AG09309 (cell line): Measurements from ENCODE around the gene SEC63.
"Not testable (repeated sequence)": the region's sequence is repeated elsewhere in the genome, so short reads cannot be mapped to it uniquely, and the experiment has no call there.

Experiments
- DNase-seq: peaks from one replicate; pipeline ENCODE4 v3.0.0-alpha.2; 2010; ENCODE audit warnings: low read depth
- H3K4me3 ChIP-seq: 2 replicates; pipeline ENCODE4 v1.5.1; 2011; ENCODE audit warnings: mild to moderate bottlenecking, low read depth, low read length, moderate library complexity; ENCODE audit not compliant: control insufficient read depth
- CTCF ChIP-seq: IDR thresholded peaks from 2 replicates; pipeline ENCODE4 v1.5.1; 2011; ENCODE audit warnings: mild to moderate bottlenecking, low read depth, low read length, inconsistent platforms; ENCODE audit not compliant: insufficient read depth, control insufficient read depth; ENCODE audit errors: missing control alignments

Gene SEC63

GRCh38 chr6:107868867-107869611 lies 89.0 kb downstream of the SEC63 start:
- H3K4me3 ChIP-seq = no peak overlapping the region
- no peak for DNase-seq
- no peak for TF ChIP-seq CTCF

- DNase-seq = no peak
Observed at GRCh38 chr6:107867302-107867615, 90.7 kb downstream of the SEC63 start.

GRCh38 chr6:107866606-107867301 lies 91.3 kb downstream of the SEC63 start:
- no peak overlapping the region for H3K4me3 ChIP-seq
- DNase-seq = no peak
- peak; percentile 37 for TF ChIP-seq CTCF

More at GRCh38 chr6:107867302-107867615, 90.7 kb downstream of the SEC63 start:
- H3K4me3 ChIP-seq = no peak overlapping the region
- no peak for TF ChIP-seq CTCF

DNA sequence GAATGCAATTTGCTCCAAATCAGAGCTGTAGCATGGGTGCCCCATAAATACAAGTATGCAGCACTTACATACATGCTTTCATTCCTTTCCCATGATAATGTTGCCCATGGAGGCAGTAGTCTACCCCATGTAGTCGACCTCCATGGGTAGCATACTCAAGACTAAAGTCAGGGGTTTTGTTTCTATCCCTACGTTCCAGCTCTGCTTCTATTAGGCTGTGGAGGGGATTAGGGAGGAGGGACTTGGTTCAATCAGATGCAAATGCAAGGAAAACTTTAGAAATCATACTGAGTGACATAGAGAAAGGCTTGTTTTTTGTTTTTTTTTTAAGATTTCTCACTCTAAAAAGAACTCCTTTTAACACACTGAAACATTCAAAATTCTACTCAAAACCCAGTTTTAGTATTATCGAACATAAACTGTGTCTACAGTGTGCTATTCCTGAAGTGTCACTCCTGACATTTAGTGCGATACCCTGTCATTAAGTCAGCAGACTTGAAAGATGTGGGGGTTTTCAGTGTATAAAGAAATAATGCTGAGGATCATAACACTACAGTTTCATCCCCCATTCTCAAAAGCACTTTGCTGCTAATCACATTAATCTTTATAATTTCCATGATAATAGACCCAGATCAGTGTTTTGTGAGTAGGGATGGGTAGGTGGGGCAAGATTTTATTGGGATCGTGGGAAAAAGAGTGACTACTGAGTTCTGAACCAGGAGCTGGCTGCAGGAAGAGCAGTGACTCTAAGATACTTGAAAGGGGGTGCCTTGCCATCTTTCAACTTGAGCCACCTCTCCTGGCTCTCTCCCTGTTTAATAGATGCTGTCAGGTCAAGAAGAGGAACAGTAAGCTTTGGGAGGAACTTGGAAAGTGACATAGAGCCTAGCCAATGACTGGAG lies 93.5 kb downstream of the SEC63 start:
- no peak for TF ChIP-seq CTCF
- DNase-seq = no peak
- H3K4me3 ChIP-seq = no peak overlapping the region

GRCh38 chr6:107862383-107862782 lies 95.6 kb downstream of the SEC63 start:
- no peak overlapping the region for H3K4me3 ChIP-seq
- no peak for TF ChIP-seq CTCF
- DNase-seq = no peak

GRCh38 chr6:107860963-107861362 lies 97.0 kb downstream of the SEC63 start:
- not testable (repeated sequence) for DNase-seq, H3K4me3 ChIP-seq

DNA sequence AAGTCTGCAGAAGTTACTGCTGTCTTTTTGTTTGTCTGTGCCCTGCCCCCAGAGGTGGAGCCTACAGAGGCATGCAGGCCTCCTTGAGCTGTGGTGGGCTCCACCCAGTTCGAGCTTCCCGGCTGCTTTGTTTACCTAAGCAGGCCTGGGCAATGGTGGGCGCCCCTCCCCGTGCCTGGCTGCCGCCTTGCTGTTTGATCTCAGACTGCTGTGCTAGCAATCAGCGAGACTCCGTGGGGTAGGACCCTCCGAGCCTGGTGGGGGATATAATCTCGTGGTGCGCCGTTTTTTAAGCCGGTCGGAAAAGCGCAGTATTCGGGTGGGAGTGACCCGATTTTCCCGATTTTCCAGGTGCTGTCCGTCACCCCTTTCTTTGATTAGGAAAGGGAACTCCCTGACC lies 97.9 kb downstream of the SEC63 start:
- not testable (repeated sequence) for H3K4me3 ChIP-seq, DNase-seq
